ENCODE data around the gene JPH3.

- peak; percentile 37 for TF ChIP-seq CTCF (IDR thresholded peaks at IDR 0.05; ENCODE audit: low read depth, low read length, poor library complexity, severe bottlenecking)
- no peak for TF ChIP-seq EZH2phosphoT487 (IDR thresholded peaks at IDR 0.05; ENCODE audit: borderline replicate concordance, low read length)
Observed at GRCh38 chr16:87661561-87661960, 59.3 kb downstream of the JPH3 start.

Data from DOHH2 (cell line).